ENCODE data around the gene GPSM3. TPM values are rescaled to one million over a fixed set of nuclear protein-coding genes. Genes with fewer than 3 reads are reported as not detected.
A peak's percentile ranks its signal among the peaks of the same experiment; 100 is the strongest.

Gene GPSM3
- total RNA-seq, 1 donor from 2014 or later: 19.4 TPM

DNA sequence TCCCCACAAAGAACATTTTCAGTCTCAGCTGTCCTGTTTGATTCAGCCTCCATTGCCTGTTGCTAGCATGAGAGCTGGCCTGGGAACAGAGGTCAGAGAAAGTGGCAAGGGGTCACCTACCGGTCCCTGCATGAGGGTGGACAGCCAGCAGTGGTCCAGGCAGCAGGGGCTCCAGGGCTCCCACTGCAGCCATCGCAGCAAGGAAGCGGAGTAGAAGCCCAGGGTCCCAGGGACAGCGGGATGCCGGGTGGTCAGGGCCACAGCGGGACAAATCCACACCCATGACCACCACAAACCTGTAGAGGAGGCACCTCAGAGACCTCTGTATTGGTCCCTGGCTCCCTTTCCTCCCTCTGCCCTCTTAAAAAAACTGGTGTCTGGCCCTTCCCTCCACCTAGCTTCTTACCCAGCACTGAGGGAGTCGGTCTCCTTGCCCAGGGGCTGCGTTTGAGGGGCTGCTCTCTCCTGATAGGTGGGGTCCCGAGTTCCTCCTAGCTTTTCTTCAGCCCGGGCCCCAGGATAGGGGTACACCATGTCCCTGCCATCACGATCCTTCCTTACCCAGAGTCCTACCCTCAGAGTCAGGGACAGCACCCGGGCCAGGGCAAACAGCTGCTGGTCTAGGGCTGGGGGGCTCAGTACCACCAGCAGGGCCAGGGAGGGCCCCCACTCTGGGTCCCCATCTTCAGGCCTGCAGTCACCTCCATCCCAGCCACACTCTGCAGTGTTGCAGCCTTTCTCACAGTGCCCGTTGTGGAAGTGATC, 8.4 kb upstream of the GPSM3 start:
- Histone ChIP-seq H3K27me3 (no peaks in the 10 kb centered on the region), H3K9me3 (no peaks in the 10 kb centered on the region), H3K36me3 (no peaks in the 10 kb centered on the region), H3K4me3 (no peak overlapping the region), H3K4me1 (peaks cover 3 to 9% of the 10 kb centered on the region in 2 donors), H3K27ac (no peak overlapping the region)
- TF ChIP-seq, protein P1, sequence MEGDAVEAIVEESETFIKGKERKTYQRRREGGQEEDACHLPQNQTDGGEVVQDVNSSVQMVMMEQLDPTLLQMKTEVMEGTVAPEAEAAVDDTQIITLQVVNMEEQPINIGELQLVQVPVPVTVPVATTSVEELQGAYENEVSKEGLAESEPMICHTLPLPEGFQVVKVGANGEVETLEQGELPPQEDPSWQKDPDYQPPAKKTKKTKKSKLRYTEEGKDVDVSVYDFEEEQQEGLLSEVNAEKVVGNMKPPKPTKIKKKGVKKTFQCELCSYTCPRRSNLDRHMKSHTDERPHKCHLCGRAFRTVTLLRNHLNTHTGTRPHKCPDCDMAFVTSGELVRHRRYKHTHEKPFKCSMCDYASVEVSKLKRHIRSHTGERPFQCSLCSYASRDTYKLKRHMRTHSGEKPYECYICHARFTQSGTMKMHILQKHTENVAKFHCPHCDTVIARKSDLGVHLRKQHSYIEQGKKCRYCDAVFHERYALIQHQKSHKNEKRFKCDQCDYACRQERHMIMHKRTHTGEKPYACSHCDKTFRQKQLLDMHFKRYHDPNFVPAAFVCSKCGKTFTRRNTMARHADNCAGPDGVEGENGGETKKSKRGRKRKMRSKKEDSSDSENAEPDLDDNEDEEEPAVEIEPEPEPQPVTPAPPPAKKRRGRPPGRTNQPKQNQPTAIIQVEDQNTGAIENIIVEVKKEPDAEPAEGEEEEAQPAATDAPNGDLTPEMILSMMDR (IDR thresholded peaks at IDR 0.05): no peak
- DNase-seq (ENCODE audit: low spot score in 2 of 2): no peak
- intact Hi-C loops (cut with DNase I): no loop called here

DNA sequence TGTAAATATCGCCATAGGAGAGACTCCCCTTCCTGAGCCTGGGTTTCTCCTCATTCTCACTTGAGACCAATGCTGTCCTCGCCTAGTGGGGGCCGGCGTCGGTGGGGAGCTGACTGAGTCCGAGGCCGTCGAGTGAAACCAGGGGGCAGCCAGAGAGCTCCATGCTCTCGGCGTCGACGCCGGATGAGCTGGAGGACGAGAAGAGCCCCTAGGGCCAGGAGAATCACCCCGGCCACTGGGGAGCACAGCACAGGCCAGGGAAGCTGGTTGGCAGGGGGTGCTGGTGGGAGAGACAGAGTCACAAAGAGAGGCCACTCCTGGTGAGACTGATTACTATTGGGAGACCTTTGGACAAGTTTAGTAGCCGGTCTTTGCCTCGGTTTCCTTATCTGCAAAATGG, 6.4 kb upstream of the GPSM3 start:
- Histone ChIP-seq H3K27me3 (no peaks in the 10 kb centered on the region), H3K36me3 (no peaks in the 10 kb centered on the region), H3K4me3 (no peak overlapping the region), H3K4me1 (peaks cover 3 to 9% of the 10 kb centered on the region in 2 donors), H3K27ac (no peak overlapping the region), H3K9me3 (no peaks in the 10 kb centered on the region)
- TF ChIP-seq, protein P1 (IDR thresholded peaks at IDR 0.05): no peak
- intact Hi-C loops (cut with DNase I): loop anchor here (5.0 kb wide), 6 partner anchors 72 to 1213 kb away; partner anchors contain the start of genes ATF6B, C6orf47, GPANK1 and PHF1
- DNase-seq (ENCODE audit: low spot score in 2 of 2): no peak

DNA sequence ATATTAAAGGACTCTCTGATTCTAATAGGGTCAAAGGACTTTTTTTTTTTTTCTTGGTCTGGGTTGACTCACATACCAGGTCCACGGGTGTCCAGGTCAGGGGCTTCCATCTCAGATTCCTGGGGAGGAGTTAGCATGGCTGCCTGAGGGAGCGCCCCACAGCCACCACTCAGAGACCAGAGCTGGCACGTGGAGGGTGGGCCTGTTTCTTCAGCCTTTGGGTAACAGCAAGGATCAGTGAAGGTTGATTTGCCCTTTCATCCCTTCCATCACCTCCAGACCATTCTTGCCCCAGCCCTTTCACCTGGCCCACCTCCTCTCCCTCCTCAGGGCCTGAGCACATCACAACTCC, 5.9 kb upstream of the GPSM3 start:
- H3K36me3 ChIP-seq: no peaks in the 10 kb centered on the region
- no peak for DNase-seq (ENCODE audit: low spot score in 2 of 2)
- H3K27ac ChIP-seq: no peak overlapping the region
- no peaks in the 10 kb centered on the region for H3K27me3 ChIP-seq
- peaks cover 3 to 9% of the 10 kb centered on the region in 2 donors for H3K4me1 ChIP-seq
- no peak overlapping the region for H3K4me3 ChIP-seq
- TF ChIP-seq, protein P1 (IDR thresholded peaks at IDR 0.05): no peak
- intact Hi-C loops (cut with DNase I): loop anchor here (5.0 kb wide), 6 partner anchors 71 to 1214 kb away; partner anchors contain the start of genes ATF6B, C6orf47, GPANK1 and PHF1
- H3K9me3 ChIP-seq: no peaks in the 10 kb centered on the region

DNA sequence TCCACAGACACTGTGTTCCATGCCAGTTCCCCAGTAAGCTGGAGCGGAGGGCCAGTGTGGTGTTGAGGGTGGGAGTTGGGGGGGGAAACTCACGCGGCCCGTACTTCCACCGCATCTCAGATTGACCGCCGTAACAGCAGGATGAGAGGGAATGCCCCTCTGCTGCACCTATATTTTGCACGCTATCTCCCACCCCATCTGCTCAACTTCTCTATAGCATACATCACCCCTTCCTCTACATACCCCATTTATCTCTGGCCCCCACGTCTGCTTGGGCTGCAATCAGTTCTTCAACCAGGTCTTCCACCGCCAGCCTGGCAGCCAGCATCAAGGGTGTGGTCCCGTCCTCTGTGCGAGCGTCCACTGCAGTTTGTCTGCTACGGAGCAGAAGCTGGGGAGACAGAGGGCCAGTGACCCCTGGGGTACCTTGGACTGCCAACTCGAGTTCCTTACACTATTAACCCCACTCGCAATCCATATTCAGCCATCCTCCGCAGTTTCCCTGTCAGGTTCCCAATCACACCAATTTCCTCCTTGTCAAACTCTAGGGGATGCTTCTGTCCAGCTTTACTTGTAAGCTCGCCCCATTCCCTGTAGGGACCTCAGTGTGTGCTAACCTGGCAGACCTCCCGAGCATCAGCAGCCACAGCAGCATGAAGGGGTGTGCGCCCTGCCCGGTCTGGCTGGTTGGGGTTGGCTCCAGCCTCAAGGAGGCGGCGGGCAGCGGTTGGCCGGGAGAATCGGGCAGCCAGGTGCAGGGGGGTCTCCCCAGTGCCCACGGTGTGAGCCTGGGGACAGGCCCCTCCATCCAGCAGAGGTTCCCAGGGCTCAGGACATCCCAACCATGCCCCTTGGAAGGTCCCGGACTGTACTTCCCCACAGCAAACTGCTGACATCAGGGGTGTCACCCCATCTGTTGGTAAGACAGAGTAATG, 4.5 kb upstream of the GPSM3 start:
- intact Hi-C loops (cut with DNase I): loop anchor here (5.0 kb wide), 6 partner anchors 70 to 1215 kb away; partner anchors contain the start of genes ATF6B, C6orf47, GPANK1 and PHF1
- no peak for DNase-seq (ENCODE audit: low spot score in 2 of 2)
- Histone ChIP-seq H3K36me3 (no peaks in the 10 kb centered on the region), H3K4me3 (peak overlapping the region; percentile 78 to 88), H3K27ac (peak overlapping the region; percentile 99 to 100), H3K27me3 (no peaks in the 10 kb centered on the region), H3K4me1 (peaks cover 3 to 9% of the 10 kb centered on the region in 2 donors), H3K9me3 (no peaks in the 10 kb centered on the region)
- TF ChIP-seq, protein P1 (IDR thresholded peaks at IDR 0.05): no peak

DNA sequence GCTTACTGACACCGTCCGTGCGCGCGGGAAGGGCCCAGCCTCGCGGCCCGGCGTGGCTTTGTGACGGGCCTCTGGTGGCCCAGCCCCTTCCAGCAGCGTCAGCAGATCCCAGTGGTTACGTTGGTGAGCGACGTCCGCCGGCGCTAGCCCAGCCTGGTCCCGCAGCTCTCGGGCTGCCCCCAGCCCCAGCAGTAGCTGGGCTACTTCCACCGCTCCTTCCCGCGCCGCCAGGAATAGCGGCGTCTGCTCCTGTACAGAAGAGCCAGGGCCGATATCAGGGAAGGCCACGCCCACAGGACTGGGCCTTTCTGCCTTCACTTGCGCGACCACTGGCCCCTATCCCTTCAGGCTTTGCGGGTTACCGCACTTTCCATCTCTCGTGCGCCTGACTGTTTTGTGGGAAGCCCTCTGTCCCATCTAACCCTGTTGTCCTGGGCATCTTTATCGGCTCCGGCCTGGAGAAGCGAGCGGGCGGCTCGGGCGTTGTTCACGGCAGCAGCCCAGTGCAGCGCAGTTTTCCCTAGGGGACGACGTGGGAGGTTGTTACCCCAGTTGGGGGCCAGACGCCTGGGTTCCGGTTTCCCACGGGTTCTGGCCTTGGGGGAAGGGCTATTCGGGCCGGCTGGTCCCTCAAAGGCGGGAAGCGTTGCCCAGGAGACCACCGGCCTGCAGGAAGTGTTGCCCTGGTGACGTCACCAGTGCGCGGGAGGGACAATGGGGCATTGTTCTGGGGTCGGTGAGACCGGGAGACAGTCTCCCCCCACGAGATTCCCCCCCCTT, 3.6 kb upstream of the GPSM3 start:
- intact Hi-C loops (cut with DNase I): loop anchor here (1.0 to 5.0 kb wide), 8 partner anchors 19 to 1216 kb away; partner anchors contain the start of genes ATF6B, C6orf47, GPANK1 and PHF1
- Histone ChIP-seq H3K4me1 (peaks cover 3 to 14% of the 10 kb centered on the region in 2 donors), H3K9me3 (no peaks in the 10 kb centered on the region)

More for the DNA sequence above, 3.6 kb upstream of the GPSM3 start:
- Histone ChIP-seq H3K4me3 (peak overlapping the region; percentile 78 to 88), H3K36me3 (no peaks in the 10 kb centered on the region), H3K27me3 (no peaks in the 10 kb centered on the region), H3K27ac (peak overlapping the region; percentile 99 to 100)
- TF ChIP-seq, protein P1 (IDR thresholded peaks at IDR 0.05): no peak
- peak; percentile 79 to 96 for DNase-seq (ENCODE audit: low spot score in 2 of 2)
